HG03108 (cell line): ENCODE results near the gene MYMX.
"Not testable (repeated sequence)": the region's sequence is repeated elsewhere in the genome, so short reads cannot be mapped to it uniquely, and the experiment has no call there.

ENCODE experiments used
- ATAC-seq: cut with Tn5 transposase; IDR thresholded peaks from one replicate; pipeline ENCODE4 v1.9.1; 2021; ENCODE audit warnings: moderate library complexity; ENCODE audit not compliant: unreplicated experiment

MYMX gene

DNA sequence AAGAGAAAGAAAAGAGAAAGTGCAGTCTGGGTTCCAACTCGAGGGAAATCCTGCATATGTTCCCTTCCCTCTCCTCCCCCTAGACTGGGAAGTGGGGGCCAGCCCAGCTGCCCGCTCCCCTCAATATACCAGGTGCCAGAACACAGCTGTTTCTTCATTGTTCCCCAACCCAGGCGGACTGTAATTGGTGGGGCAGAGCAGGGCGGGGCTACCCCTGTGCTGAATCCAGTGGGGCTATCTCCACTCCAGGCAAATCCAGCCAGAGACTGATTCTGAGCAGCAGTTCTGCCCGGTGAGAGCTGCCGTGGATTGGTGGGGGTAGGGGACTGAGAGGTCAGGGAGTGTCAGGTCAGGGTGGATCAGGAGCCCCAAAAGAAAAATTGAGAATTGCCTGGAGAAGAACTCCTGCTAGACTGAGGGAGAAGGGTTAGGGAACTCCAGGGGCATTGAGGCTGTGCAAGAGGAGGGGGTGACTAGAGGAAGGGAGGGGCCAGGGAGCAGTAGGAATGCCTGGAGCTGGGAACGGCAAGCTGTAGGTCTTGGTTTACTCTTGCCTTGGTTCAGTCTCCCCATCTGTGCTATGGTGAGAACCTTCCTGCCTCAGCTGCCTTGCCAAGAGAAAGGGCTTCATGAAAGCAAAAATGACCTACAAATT lies at the start of gene MYMX:
Gene MYMX (plus strand): TSS at position 250 of the 655 bp plus-strand sequence. CDS start 546 bp downstream, outside the sequence.
- ATAC-seq: no peak

DNA sequence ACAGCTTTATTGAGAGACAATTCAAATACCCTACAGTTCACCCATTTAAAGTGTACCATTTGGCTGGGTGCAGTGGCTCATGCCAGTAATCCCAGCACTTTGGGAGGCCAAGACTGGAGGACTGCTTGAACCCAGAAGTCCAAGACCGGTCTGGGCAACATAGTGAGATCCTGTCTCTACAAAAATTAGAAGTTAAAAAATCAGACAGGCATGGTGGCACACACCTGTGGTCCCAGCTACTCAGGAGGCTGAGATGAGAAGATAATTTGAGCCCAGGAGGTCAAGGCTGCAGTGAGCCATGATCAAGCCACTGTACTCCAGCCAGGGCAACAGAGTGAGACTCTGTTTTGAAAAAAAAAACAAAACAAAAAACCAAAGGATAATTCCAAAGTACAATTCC lies 49.2 kb upstream of the MYMX start:
- no peak for ATAC-seq

DNA sequence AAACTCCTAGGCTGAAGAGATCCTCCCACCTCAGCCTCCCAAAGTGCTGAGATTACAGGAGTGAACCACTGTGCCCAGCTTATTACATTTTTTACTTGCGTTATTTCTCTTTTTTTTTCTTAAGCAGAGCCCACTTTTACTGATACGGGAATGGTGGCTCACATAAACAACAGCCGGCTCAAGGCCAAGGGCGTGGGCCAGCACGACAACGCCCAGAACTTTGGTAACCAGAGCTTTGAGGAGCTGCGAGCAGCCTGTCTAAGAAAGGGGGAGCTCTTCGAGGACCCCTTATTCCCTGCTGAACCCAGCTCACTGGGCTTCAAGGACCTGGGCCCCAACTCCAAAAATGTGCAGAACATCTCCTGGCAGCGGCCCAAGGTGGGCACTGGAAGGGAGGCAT lies 47.6 kb upstream of the MYMX start:
- ATAC-seq: no peak

DNA sequence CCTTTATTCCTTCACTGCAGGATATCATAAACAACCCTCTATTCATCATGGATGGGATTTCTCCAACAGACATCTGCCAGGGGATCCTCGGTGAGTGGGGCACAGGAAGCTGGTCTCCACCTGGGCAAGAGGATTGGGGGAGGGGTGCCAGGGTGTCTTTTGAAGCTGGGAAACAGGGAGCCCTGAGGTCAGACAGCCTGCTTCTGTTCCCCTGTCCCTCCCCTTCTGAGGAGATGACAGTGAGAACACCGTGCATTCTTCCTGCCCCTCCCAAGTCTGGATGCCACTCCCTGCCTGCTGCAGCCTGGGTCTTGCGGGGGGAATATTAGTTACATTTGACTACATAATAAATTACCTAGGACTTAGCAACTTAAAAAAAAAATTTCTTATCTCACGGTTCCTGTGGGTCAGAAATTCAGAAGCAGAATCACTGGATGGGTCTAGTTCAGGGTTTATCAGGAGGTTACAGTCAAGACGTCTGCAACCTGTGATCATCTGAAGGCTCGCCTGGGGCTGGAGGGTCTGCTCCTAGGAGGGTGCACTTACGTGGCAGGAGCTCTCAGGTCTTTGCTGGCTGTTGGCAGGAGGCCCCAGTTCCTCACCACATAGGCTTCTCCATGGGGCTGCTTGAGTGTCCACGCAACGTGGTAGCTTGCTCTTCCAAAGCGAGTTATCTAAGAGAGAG lies 46.7 kb upstream of the MYMX start:
- ATAC-seq: no peak

DNA sequence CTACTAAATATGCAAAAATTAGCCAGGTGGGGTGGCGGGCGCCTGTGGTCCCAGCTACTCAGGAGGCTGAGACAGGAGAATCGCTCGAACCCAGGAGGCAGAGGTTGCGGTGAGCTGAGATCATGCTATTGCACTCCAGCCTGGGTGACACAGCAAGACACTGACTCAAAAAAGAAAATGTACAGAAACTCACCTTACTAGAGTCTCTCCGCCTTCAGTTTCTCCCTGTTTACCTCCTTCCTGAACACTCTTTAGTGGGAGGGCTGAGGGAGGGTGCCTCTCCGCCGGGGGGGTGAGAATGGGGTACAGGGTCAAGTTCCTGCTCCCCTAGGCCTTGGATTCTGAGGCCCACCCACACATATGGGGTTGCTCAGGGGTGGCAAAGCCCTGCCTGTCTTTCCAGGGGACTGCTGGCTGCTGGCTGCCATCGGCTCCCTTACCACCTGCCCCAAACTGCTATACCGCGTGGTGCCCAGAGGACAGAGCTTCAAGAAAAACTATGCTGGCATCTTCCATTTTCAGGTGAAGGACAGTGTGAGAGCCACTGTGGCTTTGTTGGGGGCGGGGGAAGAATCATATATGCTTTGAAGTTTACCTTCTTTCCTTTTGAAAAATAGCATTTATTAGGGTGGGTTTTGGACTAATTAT lies 44.7 kb upstream of the MYMX start:
- peak; percentile 37 for ATAC-seq

DNA sequence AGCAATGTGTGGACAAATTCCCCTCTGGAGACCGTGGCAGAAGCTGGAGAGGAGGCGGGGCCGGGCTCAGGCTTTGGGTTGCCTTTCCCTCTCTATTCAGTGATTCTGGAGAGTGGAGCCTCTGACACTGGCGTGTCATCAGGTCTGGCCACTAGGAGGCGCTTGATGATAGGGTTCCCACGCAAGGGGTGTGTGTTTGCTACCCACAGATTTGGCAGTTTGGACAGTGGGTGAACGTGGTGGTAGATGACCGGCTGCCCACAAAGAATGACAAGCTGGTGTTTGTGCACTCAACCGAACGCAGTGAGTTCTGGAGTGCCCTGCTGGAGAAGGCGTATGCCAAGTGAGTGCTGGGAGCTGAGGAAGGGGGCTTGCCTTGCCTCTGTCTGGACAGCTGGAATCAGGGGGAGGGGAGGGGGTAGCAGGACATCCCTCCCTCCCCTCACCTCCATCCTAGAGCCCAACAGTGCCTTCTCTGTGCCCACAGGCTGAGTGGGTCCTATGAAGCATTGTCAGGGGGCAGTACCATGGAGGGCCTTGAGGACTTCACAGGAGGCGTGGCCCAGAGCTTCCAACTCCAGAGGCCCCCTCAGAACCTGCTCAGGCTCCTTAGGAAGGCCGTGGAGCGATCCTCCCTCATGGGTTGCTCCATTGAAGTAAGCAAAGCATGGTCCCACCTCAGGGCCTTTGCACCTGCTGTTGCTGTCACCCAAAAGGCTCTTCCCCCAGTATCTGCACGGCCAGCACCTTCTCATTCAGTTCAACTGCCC lies 43.8 kb upstream of the MYMX start:
- ATAC-seq: peak; percentile 49

DNA sequence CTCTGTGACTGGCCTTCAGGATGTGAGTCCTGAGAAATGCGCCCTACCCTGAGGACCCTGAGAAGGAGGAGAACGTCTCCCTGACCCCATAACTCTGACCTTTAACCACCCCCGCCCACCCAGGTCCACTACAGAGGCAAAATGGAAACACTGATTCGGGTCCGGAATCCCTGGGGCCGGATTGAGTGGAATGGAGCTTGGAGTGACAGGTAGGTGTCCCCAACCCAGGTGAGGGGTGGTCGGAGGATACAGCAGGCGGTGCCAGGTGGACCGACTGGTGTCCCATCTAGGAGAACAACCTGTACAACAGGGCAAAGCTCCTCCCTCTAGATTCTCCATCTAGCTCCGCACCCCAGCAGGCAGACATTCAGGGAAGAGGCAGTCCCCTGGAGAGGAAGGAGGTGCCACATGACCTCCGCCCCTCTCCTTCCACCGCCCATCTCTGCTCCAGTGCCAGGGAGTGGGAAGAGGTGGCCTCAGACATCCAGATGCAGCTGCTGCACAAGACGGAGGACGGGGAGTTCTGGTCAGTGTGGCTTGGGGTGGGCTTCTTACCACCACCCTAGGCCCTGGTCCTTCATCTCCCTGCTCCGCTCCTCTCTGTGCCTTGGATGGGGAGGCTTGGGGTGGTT lies 40.5 kb upstream of the MYMX start:
- no peak for ATAC-seq

DNA sequence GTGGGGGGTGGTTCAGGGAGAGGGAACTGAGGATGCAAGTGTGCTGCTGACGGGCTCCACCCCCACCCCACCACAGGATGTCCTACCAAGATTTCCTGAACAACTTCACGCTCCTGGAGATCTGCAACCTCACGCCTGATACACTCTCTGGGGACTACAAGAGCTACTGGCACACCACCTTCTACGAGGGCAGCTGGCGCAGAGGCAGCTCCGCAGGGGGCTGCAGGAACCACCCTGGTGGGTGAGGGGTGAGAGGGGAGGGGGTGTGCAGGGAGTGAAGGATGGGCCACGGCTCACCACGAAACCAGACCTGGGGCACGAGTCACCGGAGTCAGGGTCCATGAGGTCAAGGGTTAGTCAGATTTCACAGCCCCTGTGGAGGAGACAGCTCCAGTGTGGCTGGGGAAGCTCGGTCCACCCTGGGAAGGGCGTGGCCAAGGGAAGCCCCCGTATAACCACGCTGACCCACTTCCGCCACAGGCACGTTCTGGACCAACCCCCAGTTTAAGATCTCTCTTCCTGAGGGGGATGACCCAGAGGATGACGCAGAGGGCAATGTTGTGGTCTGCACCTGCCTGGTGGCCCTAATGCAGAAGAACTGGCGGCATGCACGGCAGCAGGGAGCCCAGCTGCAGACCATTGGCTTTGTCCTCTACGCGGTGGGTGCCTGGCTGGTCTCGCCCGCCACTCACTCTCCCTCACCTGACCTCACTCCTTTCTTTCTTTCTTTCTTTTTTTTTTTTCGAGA lies 39.8 kb upstream of the MYMX start:
- peak; percentile 54 for ATAC-seq

DNA sequence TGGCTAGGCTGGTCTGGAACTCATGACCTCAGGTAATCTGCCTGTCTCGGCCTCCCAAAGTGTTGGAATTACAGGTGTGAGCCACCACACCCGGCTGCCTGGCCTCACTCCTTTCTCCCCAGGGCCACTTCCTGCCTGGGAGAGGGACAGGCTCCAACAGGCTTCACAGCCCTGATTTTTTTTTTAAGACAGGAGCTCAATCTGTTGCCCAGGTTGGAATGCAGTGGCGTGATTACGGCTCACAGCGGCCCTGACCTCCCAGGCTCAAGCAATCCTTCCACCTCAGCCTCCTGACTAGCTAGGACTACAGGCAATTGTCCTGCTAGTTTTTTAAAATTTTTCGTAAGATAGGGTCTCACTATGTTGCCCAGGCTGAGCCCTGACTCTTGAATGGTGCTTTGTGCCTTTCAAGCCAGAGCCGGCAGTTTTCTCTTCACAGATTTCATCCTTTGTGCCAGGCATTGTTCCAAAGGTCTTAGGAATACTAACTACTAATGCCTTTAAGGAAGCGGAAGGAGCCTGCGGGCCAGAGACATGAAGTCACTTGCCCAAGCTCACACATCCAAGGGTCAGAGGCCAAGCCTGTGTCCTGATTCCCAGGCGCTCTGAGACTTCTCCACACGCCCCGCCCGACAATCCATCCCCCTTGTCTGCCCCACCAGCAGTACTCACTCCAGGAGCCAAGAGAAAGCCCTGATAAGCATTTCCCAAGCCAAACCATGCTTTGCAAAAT lies 38.9 kb upstream of the MYMX start:
- ATAC-seq: no peak

DNA sequence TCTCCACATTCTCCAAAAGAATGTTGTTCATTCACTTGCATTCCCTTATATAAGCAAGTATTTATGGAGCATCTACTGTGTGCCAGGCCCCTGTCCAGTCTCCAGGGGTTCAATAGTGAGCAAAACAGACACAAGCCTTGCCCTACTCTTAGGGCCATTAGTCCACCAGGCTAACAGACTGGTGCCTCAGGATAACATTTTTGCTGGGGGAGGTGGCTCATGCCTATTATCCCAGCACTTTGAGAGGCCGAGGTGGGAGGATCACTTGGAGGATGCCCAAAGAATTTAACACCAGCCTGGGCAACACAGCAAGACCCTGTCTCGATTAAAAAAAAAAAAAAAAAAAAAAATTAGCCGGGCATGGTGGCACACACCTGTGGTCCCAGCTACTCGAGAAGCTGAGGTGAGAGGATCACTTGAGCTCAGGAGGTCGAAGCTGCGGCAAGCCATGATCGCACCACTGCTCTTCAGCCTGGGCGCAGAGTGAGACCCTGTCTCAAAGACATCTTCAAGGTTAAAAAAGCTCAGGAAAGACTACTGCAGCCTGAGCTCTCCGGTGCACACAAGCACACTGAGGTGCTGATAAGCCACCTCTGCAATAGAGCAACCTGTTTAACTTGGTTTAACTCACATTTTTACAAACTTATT lies 38.2 kb upstream of the MYMX start:
- no peak for ATAC-seq

DNA sequence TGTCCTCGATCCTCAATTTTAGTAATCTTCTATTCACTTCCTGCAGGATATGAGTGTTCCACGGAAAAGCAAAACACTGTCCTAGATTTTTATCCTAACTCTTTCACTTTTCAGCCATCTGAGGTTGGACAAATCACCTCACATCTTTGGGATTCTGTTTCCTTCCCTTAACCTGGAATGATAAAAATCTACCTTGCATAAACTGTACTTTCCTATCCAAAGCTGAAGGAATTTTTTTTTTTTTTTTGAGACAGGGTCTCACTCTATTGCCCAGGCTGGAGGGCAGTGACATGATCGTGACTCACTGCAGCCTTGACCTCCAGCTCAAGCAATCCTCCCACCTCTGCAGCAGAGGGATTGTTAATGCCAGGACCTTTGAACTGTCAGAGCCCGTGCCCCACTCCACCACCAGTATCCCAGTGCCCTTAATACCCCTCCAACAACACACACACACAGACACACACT lies 37.6 kb upstream of the MYMX start:
- no peak for ATAC-seq

DNA sequence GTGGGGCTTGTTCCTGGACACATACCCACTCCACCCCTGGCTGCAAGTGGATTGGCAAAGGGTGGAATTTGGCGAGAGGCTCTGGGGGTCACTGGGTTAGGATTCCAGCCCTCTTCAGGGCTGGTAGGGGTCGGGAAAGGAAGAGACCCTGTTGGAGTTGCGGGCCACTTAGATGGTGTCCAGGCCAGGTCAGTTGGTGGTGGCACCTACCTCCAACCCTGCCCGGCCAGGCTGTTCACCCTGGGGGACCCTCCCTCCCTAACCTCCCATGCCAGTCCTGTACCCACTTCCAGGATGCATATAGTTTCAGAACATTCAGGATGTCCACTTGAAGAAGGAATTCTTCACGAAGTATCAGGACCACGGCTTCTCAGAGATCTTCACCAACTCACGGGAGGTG lies 37.1 kb upstream of the MYMX start:
- no peak for ATAC-seq

DNA sequence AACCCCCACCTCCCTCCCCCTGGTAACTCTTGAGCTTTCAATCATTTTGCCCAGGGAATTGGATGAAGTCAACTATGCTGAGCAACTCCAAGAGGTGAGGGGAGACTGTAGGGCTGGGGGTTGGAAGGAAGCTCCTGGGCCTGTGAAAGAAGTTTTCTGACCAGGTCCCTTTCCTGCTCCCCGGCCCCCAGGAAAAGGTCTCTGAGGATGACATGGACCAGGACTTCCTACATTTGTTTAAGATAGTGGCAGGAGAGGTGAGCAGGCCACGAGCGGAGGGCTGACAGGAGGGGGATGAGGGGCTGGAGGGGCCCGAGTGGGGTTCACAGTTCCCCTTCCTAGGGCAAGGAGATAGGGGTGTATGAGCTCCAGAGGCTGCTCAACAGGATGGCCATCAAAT lies 36.3 kb upstream of the MYMX start:
- ATAC-seq: no peak

DNA sequence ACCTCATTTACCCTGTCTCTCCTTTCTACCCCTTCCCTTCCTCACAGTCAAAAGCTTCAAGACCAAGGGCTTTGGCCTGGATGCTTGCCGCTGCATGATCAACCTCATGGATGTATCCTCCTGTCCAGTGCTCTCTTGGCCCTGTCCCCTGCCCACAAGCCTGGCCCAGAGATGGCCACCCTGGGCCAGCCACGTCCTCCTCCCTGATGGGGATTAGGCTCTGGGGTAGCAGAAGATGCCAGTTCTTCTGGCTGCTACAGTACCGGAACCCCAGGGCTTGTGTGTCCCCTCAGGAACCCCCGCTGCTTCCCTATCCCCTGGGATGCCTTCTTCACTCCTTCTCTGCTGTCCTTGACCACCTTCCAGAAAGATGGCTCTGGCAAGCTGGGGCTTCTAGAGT lies 35.8 kb upstream of the MYMX start:
- ATAC-seq: no peak

DNA sequence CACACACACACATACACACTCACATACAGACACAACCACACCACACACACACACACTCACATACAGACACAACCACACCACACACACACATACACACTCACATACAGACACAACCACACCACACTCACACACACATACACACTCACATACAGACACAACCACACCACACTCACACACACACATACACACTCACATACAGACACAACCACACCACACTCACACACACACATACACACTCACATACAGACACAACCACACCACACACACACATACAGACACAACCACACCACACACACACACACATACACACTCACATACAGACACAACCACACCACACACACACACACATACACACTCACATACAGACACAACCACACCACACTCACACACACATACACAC lies 34.9 kb upstream of the MYMX start:
- ATAC-seq: not testable (repeated sequence)

DNA sequence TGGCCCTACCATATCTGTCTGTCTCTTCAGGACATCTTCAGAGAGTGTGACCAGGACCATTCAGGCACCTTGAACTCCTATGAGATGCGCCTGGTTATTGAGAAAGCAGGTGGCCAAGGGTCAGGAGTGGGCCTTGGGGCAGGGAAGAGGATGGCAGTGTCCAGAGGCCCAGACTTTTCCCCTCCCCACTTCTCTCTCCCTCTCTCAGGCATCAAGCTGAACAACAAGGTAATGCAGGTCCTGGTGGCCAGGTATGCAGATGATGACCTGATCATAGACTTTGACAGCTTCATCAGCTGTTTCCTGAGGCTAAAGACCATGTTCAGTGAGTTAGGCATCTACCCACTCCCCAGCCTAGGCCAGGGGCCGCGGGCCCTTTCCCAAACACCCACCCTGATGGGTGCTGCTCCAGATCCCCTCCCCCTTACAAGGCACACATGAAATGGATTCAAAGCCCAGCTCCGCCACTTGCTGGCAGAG lies 33.8 kb upstream of the MYMX start:
- ATAC-seq: no peak

DNA sequence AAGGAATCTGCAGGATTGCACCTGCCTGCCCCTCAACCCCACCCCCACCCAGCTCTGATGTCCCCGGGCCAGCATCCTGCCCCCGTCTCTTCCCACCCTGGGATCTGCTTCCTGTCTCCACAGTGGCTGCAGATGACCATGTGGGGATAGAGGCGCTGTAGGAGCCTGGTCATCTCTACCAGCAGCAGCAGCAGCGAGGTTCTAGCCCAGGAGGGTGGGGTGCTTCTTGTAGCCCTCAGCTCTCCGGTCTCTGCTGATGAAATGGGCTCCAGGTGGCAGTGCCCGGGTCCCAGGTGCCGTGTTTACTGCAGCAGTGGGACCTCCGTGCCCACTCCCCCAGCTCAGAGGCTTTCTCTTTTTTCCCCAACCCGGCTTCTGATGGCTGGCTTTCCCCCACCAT lies 32.9 kb upstream of the MYMX start:
- no peak for ATAC-seq

DNA sequence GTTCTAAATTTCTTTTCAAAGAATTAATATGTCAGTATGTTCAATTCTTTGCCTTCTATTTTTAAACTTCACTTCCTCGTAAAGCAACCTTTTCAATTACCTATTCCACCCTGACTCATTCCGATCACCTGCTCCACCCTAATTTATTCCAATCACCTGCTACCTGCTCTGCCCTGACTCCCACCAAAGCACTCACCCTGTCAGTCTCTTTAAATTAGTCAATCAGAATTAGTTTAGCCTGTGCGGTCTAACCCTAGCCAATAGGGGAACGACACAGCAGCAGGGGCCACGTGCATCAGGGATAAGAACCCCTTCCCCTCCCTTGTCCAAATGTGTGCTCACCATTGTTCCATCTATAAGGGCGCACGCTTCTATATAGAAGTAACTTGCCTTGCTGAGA lies 31.4 kb upstream of the MYMX start:
- ATAC-seq: not testable (repeated sequence)
